HepG2 (cell line): ENCODE data around the gene FGF10. TPM values are rescaled to one million over a fixed set of nuclear protein-coding genes. Genes with fewer than 3 reads are reported as not detected.

ENCODE experiments used
- ATAC-seq: fragments of 200-7000 bp; cut with Tn5 transposase; 3 replicates; pipeline ENCODE4 v1.9.1; 2020; ENCODE audit warnings: mild to moderate bottlenecking, moderate library complexity
- BruUV-seq: library from RNA; stranded (reverse); fragments of 400-500 nt; replicated peaks from 2 replicates; lab custom pipeline; 2021; lab: Mats Ljungman, UMichigan
- CTCF ChIA-PET: fragments of 300-600 bp; formaldehyde crosslinking; extraction: SDS; loops from one replicate; lab custom pipeline; 2021; ENCODE audit warnings: low total read pairs, inconsistent platforms, low intra/inter-chr PET ratio; lab: Yijun Ruan, JAX
- POLR2A ChIA-PET: fragments of 350-600 bp; sonication (Branson Sonifier 250); formaldehyde crosslinking; loops from one replicate; lab custom pipeline; 2020; ENCODE audit warnings: antibody characterized with exemption, inconsistent platforms; lab: Yijun Ruan, JAX
- DNase-seq: peaks from one replicate; pipeline ENCODE4 v3.0.0-alpha.2; 2015; ENCODE audit warnings: low spot score
- FAIRE-seq: peaks from 3 replicates; lab custom pipeline; 2011; peaks lifted over from hg19 to GRCh38; lab: Jason Lieb, UNC
- H2AFZ ChIP-seq: one replicate; pipeline ENCODE4 v1.6.1; 2011; ENCODE audit warnings: low read length, inconsistent platforms
- H3K27ac ChIP-seq: fragments of 300-600 bp; 3 replicates; pipeline ENCODE4 v1.8.0; 2011; ENCODE audit warnings: mixed run types, mild to moderate bottlenecking, mixed read lengths, low read length, inconsistent platforms; ENCODE audit not compliant: insufficient read depth; ENCODE audit errors: extremely low read length
- H3K27me3 ChIP-seq, 2 experiments: fragments of 200-600 bp in 1 of 2; 2 replicates in 1 of 2; 3 replicates in 1 of 2; pipeline versions ENCODE4 v1.6.0 to v1.8.0; 2011; ENCODE audit warnings: low read length in 2 of 2, mild to moderate bottlenecking in 2 of 2, moderate library complexity in 2 of 2, inconsistent platforms in 1 of 2; ENCODE audit not compliant: insufficient read depth in 2 of 2, control insufficient read depth in 1 of 2
- H3K36me3 ChIP-seq, 2 experiments: fragments of 200-600 bp in 1 of 2; replicated peaks in 1 of 2; 2 replicates in 1 of 2; 3 replicates in 1 of 2; pipeline versions ENCODE4 v1.5.1 to v1.8.0; 2011; ENCODE audit warnings: low read length in 2 of 2, inconsistent platforms in 1 of 2; ENCODE audit not compliant: insufficient read depth in 2 of 2, control insufficient read depth in 1 of 2
- H3K4me1 ChIP-seq: 2 replicates; pipeline ENCODE4 v1.5.1; 2012; ENCODE audit warnings: low read length, inconsistent platforms; ENCODE audit not compliant: insufficient read depth
- H3K4me2 ChIP-seq: 2 replicates; pipeline ENCODE4 v1.6.0; 2011; ENCODE audit warnings: low read depth, low read length, inconsistent platforms
- H3K4me3 ChIP-seq, 3 experiments: fragments of 200-600 bp in 1 of 3; sonication (generic), shearing (Covaris generic) in 1 of 3; replicated peaks in 1 of 3; 2 replicates each; pipeline ENCODE4 v1.5.1; 2011 to 2016; ENCODE audit warnings: low read length in 3 of 3, inconsistent platforms in 2 of 3, low read depth in 2 of 3, mild to moderate bottlenecking in 2 of 3, control low read depth in 1 of 3, mixed read lengths in 1 of 3; ENCODE audit not compliant: insufficient read depth in 1 of 3
- H3K79me2 ChIP-seq: one replicate; pipeline ENCODE4 v1.6.1; 2011; ENCODE audit warnings: low read length, inconsistent platforms; ENCODE audit not compliant: insufficient read depth
- H3K9ac ChIP-seq: 2 replicates; pipeline ENCODE4 v1.6.0; 2011; ENCODE audit warnings: mild to moderate bottlenecking, low read depth, low read length, inconsistent platforms; ENCODE audit not compliant: insufficient read depth
- H3K9me3 ChIP-seq: 2 replicates; pipeline ENCODE4 v1.5.1; 2012; ENCODE audit warnings: mild to moderate bottlenecking, low read length
- H4K20me1 ChIP-seq: 2 replicates; pipeline ENCODE4 v1.6.0; 2011; ENCODE audit warnings: inconsistent platforms, mild to moderate bottlenecking, low read length, moderate library complexity; ENCODE audit not compliant: insufficient read depth
- CBX1 ChIP-seq: IDR thresholded peaks from one replicate; pipeline ENCODE4 v1.6.1; 2016; ENCODE audit warnings: antibody characterized with exemption, low read depth
- E2F2 ChIP-seq: sonication (generic); formaldehyde crosslinking; IDR thresholded peaks from 2 replicates; pipeline ENCODE4 v1.4.0; 2020; ENCODE audit warnings: missing genetic modification reagents, borderline replicate concordance
- EP300 ChIP-seq, 3 experiments: sonication (generic) in 1 of 3; formaldehyde crosslinking in 1 of 3; IDR thresholded peaks; 2 replicates each; pipeline versions ENCODE4 v1.5.1 to v1.6.1; 2011 to 2020; ENCODE audit warnings: low read depth in 2 of 3, low read length in 2 of 3, borderline replicate concordance in 1 of 3, improper control_type of control experiment in 1 of 3, mild to moderate bottlenecking in 1 of 3, missing genetic modification reagents in 1 of 3, moderate library complexity in 1 of 3
- HCFC1 ChIP-seq: fragments of 150-350 bp; IDR thresholded peaks from 2 replicates; pipeline ENCODE4 v1.6.1; 2014; ENCODE audit warnings: low read depth, low read length
- HNRNPUL1 ChIP-seq: fragments of 200-400 bp; formaldehyde crosslinking; IDR thresholded peaks from 2 replicates; pipeline ENCODE4 v1.6.1; 2017; ENCODE audit warnings: low read depth, mild to moderate bottlenecking, low read length, moderate library complexity
- NCOA5 ChIP-seq: sonication (generic); formaldehyde crosslinking; IDR thresholded peaks from 2 replicates; pipeline ENCODE4 v1.4.0; 2020; ENCODE audit warnings: missing genetic modification reagents
- RAD21 ChIP-seq: fragments of 450-650 bp; formaldehyde crosslinking; IDR thresholded peaks from 2 replicates; pipeline ENCODE4 v1.5.0; 2020; ENCODE audit warnings: mild to moderate bottlenecking
- RBM39 ChIP-seq: fragments of 200-400 bp; formaldehyde crosslinking; IDR thresholded peaks from one replicate; pipeline ENCODE4 v1.6.1; 2018; ENCODE audit warnings: antibody characterized with exemption, mild to moderate bottlenecking, low read depth, low read length; ENCODE audit not compliant: poor library complexity, severe bottlenecking
- ZBTB7A ChIP-seq: sonication (generic); formaldehyde crosslinking; IDR thresholded peaks from 2 replicates; pipeline ENCODE4 v1.8.0; 2022; ENCODE audit warnings: mild to moderate bottlenecking, missing genetic modification reagents
- ZNF224 ChIP-seq: sonication (generic); formaldehyde crosslinking; IDR thresholded peaks from 2 replicates; pipeline ENCODE4 v1.5.0; 2020; ENCODE audit warnings: mild to moderate bottlenecking, missing genetic modification reagents
- ZNF382 ChIP-seq: sonication (generic); formaldehyde crosslinking; IDR thresholded peaks from 2 replicates; pipeline ENCODE4 v1.5.0; 2020; ENCODE audit warnings: missing genetic modification reagents, mild to moderate bottlenecking, borderline replicate concordance
- ZNF672 ChIP-seq: sonication (generic); formaldehyde crosslinking; IDR thresholded peaks from 2 replicates; pipeline ENCODE4 v1.8.1; 2022; ENCODE audit warnings: missing genetic modification reagents
- whole genome bisulfite sequencing: methylation state at CpG from one replicate; pipeline ENCODE4 v1.1.6; 2017; ENCODE audit warnings: low lambda C conversion rate; 5-methylcytosine and 5-hydroxymethylcytosine counted together
- in situ Hi-C: cut with HindIII; loops from 2 replicates; pipeline ENCODE4 v1.10.0; 2017; ENCODE audit warnings: low pct_unique_long_range_greater_than_20kb; ENCODE audit not compliant: extremely low pct_ligation_motif_present
- intact Hi-C: fragments of 100-400 bp; cut with micrococcal nuclease; formaldehyde crosslinking; loops from one replicate; pipeline ENCODE4 v1.10.0; 2022; ENCODE audit not compliant: unreplicated experiment
- polyA plus RNA-seq, 8 experiments: library from polyadenylated mRNA; depleted of rRNA in 3 of 8; stranded (reverse) in 7 of 8; unstranded in 1 of 8; fragments of >200 nt; fragmentation: Illumina TruSeq in 4 of 8; extraction: Trizol in 4 of 8; gene quantifications; 2 replicates each; pipeline versions ENCODE4 v1.2.1 to v1.2.3, GENCODE V29; 2011 to 2016; ENCODE audit warnings: low read depth in 4 of 8, missing spikeins in 1 of 8, mixed read lengths in 1 of 8; ENCODE audit not compliant: insufficient read depth in 1 of 8
- total RNA-seq, 5 experiments: library from RNA; depleted of rRNA; stranded (reverse); fragments of >200 nt; fragmentation: Illumina TruSeq; extraction: Trizol; gene quantifications; 2 replicates each; pipeline ENCODE4 v1.2.3, GENCODE V29; 2016; ENCODE audit warnings: low read depth in 1 of 5
- TF ChIP-seq, protein P1 (sequence below): sonication (generic); formaldehyde crosslinking; IDR thresholded peaks from 2 replicates; pipeline ENCODE4 v1.5.0; 2020; ENCODE audit warnings: mild to moderate bottlenecking, missing genetic modification reagents, borderline replicate concordance
- TF ChIP-seq, protein P2 (sequence below): sonication (generic); formaldehyde crosslinking; IDR thresholded peaks from 2 replicates; pipeline ENCODE4 v1.4.0; 2020; ENCODE audit warnings: missing genetic modification reagents, borderline replicate concordance

FGF10 gene
- total and polyA plus RNA-seq, 2 of the 13 experiments (the other 11 are each of a cell fraction or from before 2014, with no cell fraction given) = not detected

DNA sequence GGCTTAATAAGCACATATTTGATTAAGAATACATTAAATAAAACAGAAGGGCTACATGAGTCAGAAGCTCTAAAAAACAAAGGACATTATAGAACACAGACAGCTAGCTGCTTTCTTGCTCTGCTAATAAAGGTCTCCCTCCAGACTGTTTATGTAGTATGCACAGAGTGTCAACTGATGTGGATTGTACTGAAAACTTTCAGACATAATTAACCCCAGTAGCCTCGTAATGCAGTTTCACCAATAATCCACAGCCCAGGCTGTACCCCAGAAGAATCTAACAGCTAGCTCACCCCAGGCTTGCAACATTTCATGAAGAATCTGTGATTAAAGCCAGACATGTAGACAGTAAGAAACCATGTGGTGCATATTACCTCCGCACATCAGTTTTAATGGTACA, 30.8 kb downstream of the FGF10 start (continued):
- TF ChIP-seq, protein P1, sequence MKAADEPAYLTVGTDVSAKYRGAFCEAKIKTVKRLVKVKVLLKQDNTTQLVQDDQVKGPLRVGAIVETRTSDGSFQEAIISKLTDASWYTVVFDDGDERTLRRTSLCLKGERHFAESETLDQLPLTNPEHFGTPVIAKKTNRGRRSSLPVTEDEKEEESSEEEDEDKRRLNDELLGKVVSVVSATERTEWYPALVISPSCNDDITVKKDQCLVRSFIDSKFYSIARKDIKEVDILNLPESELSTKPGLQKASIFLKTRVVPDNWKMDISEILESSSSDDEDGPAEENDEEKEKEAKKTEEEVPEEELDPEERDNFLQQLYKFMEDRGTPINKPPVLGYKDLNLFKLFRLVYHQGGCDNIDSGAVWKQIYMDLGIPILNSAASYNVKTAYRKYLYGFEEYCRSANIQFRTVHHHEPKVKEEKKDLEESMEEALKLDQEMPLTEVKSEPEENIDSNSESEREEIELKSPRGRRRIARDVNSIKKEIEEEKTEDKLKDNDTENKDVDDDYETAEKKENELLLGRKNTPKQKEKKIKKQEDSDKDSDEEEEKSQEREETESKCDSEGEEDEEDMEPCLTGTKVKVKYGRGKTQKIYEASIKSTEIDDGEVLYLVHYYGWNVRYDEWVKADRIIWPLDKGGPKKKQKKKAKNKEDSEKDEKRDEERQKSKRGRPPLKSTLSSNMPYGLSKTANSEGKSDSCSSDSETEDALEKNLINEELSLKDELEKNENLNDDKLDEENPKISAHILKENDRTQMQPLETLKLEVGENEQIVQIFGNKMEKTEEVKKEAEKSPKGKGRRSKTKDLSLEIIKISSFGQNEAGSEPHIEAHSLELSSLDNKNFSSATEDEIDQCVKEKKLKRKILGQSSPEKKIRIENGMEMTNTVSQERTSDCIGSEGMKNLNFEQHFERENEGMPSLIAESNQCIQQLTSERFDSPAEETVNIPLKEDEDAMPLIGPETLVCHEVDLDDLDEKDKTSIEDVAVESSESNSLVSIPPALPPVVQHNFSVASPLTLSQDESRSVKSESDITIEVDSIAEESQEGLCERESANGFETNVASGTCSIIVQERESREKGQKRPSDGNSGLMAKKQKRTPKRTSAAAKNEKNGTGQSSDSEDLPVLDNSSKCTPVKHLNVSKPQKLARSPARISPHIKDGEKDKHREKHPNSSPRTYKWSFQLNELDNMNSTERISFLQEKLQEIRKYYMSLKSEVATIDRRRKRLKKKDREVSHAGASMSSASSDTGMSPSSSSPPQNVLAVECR (CRISPR knock-in tag) = no peak
- TF ChIP-seq RBM39 = no peak
- TF ChIP-seq NCOA5 = no peak
- TF ChIP-seq ZNF382 (CRISPR knock-in tag) = no peak
- TF ChIP-seq E2F2 (CRISPR knock-in tag) = no peak
- no peak for TF ChIP-seq ZBTB7A (CRISPR knock-in tag)
- no peak for TF ChIP-seq ZNF224 (CRISPR knock-in tag)
- no peak for TF ChIP-seq HCFC1
- TF ChIP-seq, all 625 proteins: peak for 0

GRCh38 chr5:44356231-44356630, 33.0 kb downstream of the FGF10 start:
- no peaks in the 10 kb centered on the region for H3K27me3 ChIP-seq
- FAIRE-seq (no peak), DNase-seq (no peak), ATAC-seq (no peak)
- no peak overlapping the region for H3K4me2 ChIP-seq
- ChIA-PET POLR2A (no interaction called here), CTCF (no interaction called here)
- WGBS = 0% methylated on average over 1 of the region's 1 CpG
- no peak overlapping the region for H3K9ac ChIP-seq
- H3K36me3 ChIP-seq = no peaks in the 10 kb centered on the region
- H3K4me1 ChIP-seq = no peaks in the 10 kb centered on the region
- intact Hi-C loops (no loop called here), in situ Hi-C loops (no loop called here)
- H3K79me2 ChIP-seq = no peaks in the 10 kb centered on the region
- H3K4me3 ChIP-seq = no peak overlapping the region
- no TSS peak for BruUV-seq
- H4K20me1 ChIP-seq = no peaks in the 10 kb centered on the region
- H3K27ac ChIP-seq = no peak overlapping the region
- no peaks in the 10 kb centered on the region for H3K9me3 ChIP-seq
- H2AFZ ChIP-seq = no peak overlapping the region
- no peak for TF ChIP-seq HNRNPUL1
- TF ChIP-seq CBX1 = no peak
- TF ChIP-seq, protein P2, sequence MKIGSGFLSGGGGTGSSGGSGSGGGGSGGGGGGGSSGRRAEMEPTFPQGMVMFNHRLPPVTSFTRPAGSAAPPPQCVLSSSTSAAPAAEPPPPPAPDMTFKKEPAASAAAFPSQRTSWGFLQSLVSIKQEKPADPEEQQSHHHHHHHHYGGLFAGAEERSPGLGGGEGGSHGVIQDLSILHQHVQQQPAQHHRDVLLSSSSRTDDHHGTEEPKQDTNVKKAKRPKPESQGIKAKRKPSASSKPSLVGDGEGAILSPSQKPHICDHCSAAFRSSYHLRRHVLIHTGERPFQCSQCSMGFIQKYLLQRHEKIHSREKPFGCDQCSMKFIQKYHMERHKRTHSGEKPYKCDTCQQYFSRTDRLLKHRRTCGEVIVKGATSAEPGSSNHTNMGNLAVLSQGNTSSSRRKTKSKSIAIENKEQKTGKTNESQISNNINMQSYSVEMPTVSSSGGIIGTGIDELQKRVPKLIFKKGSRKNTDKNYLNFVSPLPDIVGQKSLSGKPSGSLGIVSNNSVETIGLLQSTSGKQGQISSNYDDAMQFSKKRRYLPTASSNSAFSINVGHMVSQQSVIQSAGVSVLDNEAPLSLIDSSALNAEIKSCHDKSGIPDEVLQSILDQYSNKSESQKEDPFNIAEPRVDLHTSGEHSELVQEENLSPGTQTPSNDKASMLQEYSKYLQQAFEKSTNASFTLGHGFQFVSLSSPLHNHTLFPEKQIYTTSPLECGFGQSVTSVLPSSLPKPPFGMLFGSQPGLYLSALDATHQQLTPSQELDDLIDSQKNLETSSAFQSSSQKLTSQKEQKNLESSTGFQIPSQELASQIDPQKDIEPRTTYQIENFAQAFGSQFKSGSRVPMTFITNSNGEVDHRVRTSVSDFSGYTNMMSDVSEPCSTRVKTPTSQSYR (CRISPR knock-in tag) = no peak
- TF ChIP-seq RAD21 = no peak
- TF ChIP-seq EP300 (IDR thresholded peaks at IDR 0.05; ENCODE audit: low read depth in 2 of 2, low read length in 2 of 2) = no peak
- no peak for TF ChIP-seq EP300 (CRISPR knock-in tag; IDR thresholded peaks at IDR 0.05; ENCODE audit: borderline replicate concordance)
- no peak for TF ChIP-seq ZNF672 (CRISPR knock-in tag)
